Smooth muscle cell (in vitro differentiated cells): ENCODE results near the gene CALML5. TPM values are rescaled to one million over a fixed set of nuclear protein-coding genes. Genes with fewer than 3 reads are reported as not detected.

Experiments used
- DNase-seq: peaks from one replicate; lab custom pipeline; 2025; ENCODE audit not compliant: unreplicated experiment; lab: John Stamatoyannopoulos, UW
- H2AFZ ChIP-seq: fragments of 200-600 bp; sonication (generic); 2 replicates; pipeline ENCODE4 v1.6.0; 2016; ENCODE audit warnings: antibody characterized with exemption, low read depth, mild to moderate bottlenecking
- H3F3A ChIP-seq: fragments of 200-600 bp; sonication (generic); 2 replicates; pipeline ENCODE4 v1.6.0; 2017; ENCODE audit warnings: antibody characterized with exemption, low read depth
- H3K27ac ChIP-seq: fragments of 200-600 bp; sonication (generic); 2 replicates; pipeline ENCODE4 v1.5.1; 2016; ENCODE audit warnings: low read depth, mild to moderate bottlenecking
- H3K27me3 ChIP-seq: fragments of 200-600 bp; sonication (generic); 2 replicates; pipeline ENCODE4 v1.6.1; 2016; ENCODE audit warnings: low read depth, mild to moderate bottlenecking
- H3K36me3 ChIP-seq: fragments of 200-600 bp; sonication (generic); 2 replicates; pipeline ENCODE4 v1.5.1; 2016; ENCODE audit warnings: low read depth
- H3K4me1 ChIP-seq: fragments of 200-600 bp; sonication (generic); 2 replicates; pipeline ENCODE4 v1.5.1; 2016; ENCODE audit warnings: low read depth
- H3K4me2 ChIP-seq: fragments of 200-600 bp; sonication (generic); 2 replicates; pipeline ENCODE4 v1.6.0; 2016; ENCODE audit warnings: mild to moderate bottlenecking
- H3K4me3 ChIP-seq: fragments of 200-600 bp; sonication (generic); 2 replicates; pipeline ENCODE4 v1.5.1; 2016; ENCODE audit warnings: mild to moderate bottlenecking
- H3K79me2 ChIP-seq: fragments of 200-600 bp; sonication (generic); 2 replicates; pipeline ENCODE4 v1.6.0; 2016; ENCODE audit warnings: low read depth, mild to moderate bottlenecking
- H3K9ac ChIP-seq: fragments of 200-600 bp; sonication (generic); 2 replicates; pipeline ENCODE4 v1.6.0; 2016; ENCODE audit warnings: low read depth
- H3K9me3 ChIP-seq: fragments of 200-600 bp; sonication (generic); replicated peaks from 2 replicates; pipeline ENCODE4 v1.5.1; 2016; ENCODE audit warnings: low read depth
- H4K20me1 ChIP-seq: fragments of 200-600 bp; sonication (generic); 2 replicates; pipeline ENCODE4 v1.6.0; 2016; ENCODE audit warnings: low read depth
- CTCF ChIP-seq: fragments of 200-600 bp; sonication (generic); IDR thresholded peaks from 2 replicates; pipeline ENCODE4 v1.5.1; 2017; ENCODE audit warnings: borderline replicate concordance, mild to moderate bottlenecking, antibody characterized with exemption; ENCODE audit not compliant: insufficient read depth, poor library complexity, severe bottlenecking
- WGBS: methylation state at CpG from one replicate; pipeline ENCODE4 v1.1.7; 2016; ENCODE audit warnings: low lambda C conversion rate; 5-methylcytosine and 5-hydroxymethylcytosine counted together
- polyA plus RNA-seq: library from polyadenylated mRNA; unstranded; fragments of >200 nt; fragmentation: Nextera tagmentation; extraction: Ambion mirVana; gene quantifications from 2 replicates; pipeline ENCODE4 v1.2.1, GENCODE V29; 2016
- total RNA-seq: library from RNA; depleted of rRNA; stranded (reverse); fragments of >200 nt; gene quantifications from 2 replicates; pipeline ENCODE4 v1.2.3, GENCODE V29; 2014

CALML5 gene
- total and polyA plus RNA-seq, 2 experiments from 2014 or later: 16.5 to 24.3 TPM

- DNase-seq: no peak
- Histone ChIP-seq H3K27ac (no peak overlapping the region), H3K4me1 (no peaks in the 10 kb centered on the region), H3K27me3 (no peaks in the 10 kb centered on the region), H3K36me3 (no peaks in the 10 kb centered on the region), H3K4me2 (no peak overlapping the region), H3K4me3 (no peak overlapping the region), H3K9me3 (no peaks in the 10 kb centered on the region), H3K79me2 (no peaks in the 10 kb centered on the region), H4K20me1 (no peaks in the 10 kb centered on the region), H2AFZ (no peak overlapping the region), H3K9ac (no peak overlapping the region), H3F3A (peaks cover 14% of the 10 kb centered on the region)
- 97% methylated on average over 10 of the region's 10 CpGs for WGBS
- no peak for TF ChIP-seq CTCF
These were observed 32.9 kb upstream of the CALML5 start for GRCh38 chr10:5532307-5532605.

- TF ChIP-seq CTCF: no peak
- no peaks in the 10 kb centered on the region for H3K27me3 ChIP-seq
- no peaks in the 10 kb centered on the region for H3K36me3 ChIP-seq
- H3K9ac ChIP-seq: no peak overlapping the region
- no peaks in the 10 kb centered on the region for H3K9me3 ChIP-seq
- H3K4me3 ChIP-seq: no peak overlapping the region
- WGBS: 86% methylated on average over 10 of the region's 10 CpGs
- H3K79me2 ChIP-seq: no peaks in the 10 kb centered on the region
- no peak overlapping the region for H2AFZ ChIP-seq
- H4K20me1 ChIP-seq: no peaks in the 10 kb centered on the region
- H3K27ac ChIP-seq: no peak overlapping the region
- H3F3A ChIP-seq: peaks cover 14% of the 10 kb centered on the region
- no peak overlapping the region for H3K4me2 ChIP-seq
- DNase-seq: no peak
- no peaks in the 10 kb centered on the region for H3K4me1 ChIP-seq
These were observed 32.4 kb upstream of the CALML5 start for GRCh38 chr10:5531558-5532306.

GRCh38 chr10:5530846-5531557 is 31.6 kb upstream of the CALML5 start:
- Histone ChIP-seq H3K9ac (no peak overlapping the region), H3K79me2 (no peaks in the 10 kb centered on the region), H4K20me1 (no peaks in the 10 kb centered on the region), H3K4me1 (no peaks in the 10 kb centered on the region), H3K9me3 (no peaks in the 10 kb centered on the region), H3K4me2 (no peak overlapping the region), H3K4me3 (no peak overlapping the region), H2AFZ (no peak overlapping the region), H3F3A (peaks cover 7% of the 10 kb centered on the region), H3K36me3 (no peaks in the 10 kb centered on the region), H3K27me3 (no peaks in the 10 kb centered on the region), H3K27ac (no peak overlapping the region)
- WGBS: 96% methylated on average over 16 of the region's 16 CpGs
- no peak for TF ChIP-seq CTCF
- no peak for DNase-seq
